ENCODE data around the gene SYMPK.

SYMPK gene

DNA sequence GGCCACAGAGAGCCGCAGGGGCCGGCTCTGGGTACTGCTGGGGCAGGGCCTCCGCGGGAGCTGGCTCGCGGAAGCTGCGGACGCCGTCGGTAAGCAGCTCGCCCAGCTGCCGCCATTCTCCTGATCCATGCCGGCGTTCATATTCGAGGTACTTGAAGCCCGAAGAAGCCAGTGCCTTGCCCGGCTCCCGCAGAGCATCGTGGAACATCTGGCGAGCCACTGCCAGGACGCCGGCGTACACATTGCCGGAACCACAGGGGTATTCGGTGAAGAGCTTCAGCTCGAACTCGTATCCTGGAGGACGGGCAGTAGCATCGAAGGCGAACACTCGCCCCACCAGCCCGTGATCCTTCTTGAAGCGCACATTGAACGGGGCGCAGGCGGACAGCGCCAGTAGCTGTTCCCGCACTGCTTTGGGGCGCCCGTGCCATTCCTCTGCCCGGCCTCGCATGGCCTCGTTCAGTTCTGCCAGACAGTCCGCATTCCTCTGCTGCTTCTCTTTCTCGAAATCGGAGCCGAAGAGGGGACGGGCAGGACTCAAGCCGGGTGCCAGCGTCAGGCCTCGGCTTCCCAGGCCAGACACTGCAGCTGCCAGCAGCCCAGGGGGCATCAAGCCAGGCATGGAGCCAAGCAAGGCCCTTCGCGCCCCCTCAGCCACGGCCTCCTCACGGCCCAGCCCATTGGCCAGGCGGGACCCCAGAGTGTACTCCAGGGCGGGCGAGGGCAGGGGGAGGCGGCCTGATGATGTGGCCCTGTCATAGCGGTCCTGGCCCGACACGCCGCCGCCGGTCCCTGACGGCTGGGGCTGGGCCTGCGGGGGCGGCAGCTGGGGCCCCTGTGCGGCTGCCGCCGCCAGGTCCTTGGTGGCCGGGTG lies 22.0 kb upstream of the SYMPK start (continued):
- TF ChIP-seq, protein P1, sequence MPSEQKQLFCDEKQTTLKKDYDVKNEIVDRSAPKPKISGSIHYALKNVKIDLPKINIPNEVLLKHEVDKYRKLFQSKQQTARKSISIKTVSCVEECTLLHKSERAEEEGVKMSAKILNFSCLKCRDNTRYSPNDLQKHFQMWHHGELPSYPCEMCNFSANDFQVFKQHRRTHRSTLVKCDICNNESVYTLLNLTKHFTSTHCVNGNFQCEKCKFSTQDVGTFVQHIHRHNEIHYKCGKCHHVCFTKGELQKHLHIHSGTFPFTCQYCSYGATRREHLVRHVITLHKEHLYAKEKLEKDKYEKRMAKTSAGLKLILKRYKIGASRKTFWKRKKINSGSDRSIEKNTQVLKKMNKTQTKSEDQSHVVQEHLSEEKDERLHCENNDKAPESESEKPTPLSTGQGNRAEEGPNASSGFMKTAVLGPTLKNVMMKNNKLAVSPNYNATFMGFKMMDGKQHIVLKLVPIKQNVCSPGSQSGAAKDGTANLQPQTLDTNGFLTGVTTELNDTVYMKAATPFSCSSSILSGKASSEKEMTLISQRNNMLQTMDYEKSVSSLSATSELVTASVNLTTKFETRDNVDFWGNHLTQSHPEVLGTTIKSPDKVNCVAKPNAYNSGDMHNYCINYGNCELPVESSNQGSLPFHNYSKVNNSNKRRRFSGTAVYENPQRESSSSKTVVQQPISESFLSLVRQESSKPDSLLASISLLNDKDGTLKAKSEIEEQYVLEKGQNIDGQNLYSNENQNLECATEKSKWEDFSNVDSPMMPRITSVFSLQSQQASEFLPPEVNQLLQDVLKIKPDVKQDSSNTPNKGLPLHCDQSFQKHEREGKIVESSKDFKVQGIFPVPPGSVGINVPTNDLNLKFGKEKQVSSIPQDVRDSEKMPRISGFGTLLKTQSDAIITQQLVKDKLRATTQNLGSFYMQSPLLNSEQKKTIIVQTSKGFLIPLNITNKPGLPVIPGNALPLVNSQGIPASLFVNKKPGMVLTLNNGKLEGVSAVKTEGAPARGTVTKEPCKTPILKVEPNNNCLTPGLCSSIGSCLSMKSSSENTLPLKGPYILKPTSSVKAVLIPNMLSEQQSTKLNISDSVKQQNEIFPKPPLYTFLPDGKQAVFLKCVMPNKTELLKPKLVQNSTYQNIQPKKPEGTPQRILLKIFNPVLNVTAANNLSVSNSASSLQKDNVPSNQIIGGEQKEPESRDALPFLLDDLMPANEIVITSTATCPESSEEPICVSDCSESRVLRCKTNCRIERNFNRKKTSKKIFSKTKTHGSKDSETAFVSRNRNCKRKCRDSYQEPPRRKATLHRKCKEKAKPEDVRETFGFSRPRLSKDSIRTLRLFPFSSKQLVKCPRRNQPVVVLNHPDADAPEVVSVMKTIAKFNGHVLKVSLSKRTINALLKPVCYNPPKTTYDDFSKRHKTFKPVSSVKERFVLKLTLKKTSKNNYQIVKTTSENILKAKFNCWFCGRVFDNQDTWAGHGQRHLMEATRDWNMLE (tag by site-specific recombination; conservative IDR thresholded peaks at IDR 0.05; ENCODE audit: low read depth) = no peak
- TF ChIP-seq ZNF335 (tag by site-specific recombination; conservative IDR thresholded peaks at IDR 0.05) = peak; percentile 56
- no peak for TF ChIP-seq ZNF658 (tag by site-specific recombination; IDR thresholded peaks at IDR 0.05)
- TF ChIP-seq ZNF175 (tag by site-specific recombination; IDR thresholded peaks at IDR 0.05) = no peak
- TF ChIP-seq ZBTB17 (tag by site-specific recombination; IDR thresholded peaks at IDR 0.05) = no peak
- TF ChIP-seq ZNF785 (tag by site-specific recombination; IDR thresholded peaks at IDR 0.05) = no peak
- TF ChIP-seq ZNF791 (tag by site-specific recombination; IDR thresholded peaks at IDR 0.05) = no peak
- TF ChIP-seq ZNF157 (tag by site-specific recombination; IDR thresholded peaks at IDR 0.05) = no peak
- peak; percentile 25; the same call in 1 of the 2 replicates for TF ChIP-seq BCL11A (tag by site-specific recombination; IDR thresholded peaks at IDR 0.05; ENCODE audit: low read depth)
- no peak for TF ChIP-seq ZNF214 (tag by site-specific recombination; IDR thresholded peaks at IDR 0.05; ENCODE audit: borderline replicate concordance)
- no peak for TF ChIP-seq ZNF610 (tag by site-specific recombination; IDR thresholded peaks at IDR 0.05; ENCODE audit: borderline replicate concordance)
- no peak for TF ChIP-seq ZNF544 (tag by site-specific recombination; IDR thresholded peaks at IDR 0.05)
- TF ChIP-seq, protein P2, sequence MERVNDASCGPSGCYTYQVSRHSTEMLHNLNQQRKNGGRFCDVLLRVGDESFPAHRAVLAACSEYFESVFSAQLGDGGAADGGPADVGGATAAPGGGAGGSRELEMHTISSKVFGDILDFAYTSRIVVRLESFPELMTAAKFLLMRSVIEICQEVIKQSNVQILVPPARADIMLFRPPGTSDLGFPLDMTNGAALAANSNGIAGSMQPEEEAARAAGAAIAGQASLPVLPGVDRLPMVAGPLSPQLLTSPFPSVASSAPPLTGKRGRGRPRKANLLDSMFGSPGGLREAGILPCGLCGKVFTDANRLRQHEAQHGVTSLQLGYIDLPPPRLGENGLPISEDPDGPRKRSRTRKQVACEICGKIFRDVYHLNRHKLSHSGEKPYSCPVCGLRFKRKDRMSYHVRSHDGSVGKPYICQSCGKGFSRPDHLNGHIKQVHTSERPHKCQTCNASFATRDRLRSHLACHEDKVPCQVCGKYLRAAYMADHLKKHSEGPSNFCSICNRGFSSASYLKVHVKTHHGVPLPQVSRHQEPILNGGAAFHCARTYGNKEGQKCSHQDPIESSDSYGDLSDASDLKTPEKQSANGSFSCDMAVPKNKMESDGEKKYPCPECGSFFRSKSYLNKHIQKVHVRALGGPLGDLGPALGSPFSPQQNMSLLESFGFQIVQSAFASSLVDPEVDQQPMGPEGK (tag by site-specific recombination; IDR thresholded peaks at IDR 0.05) = peak; percentile 50; the same call in 1 of the 2 replicates
- peak; percentile 85 for TF ChIP-seq GLIS2 (tag by site-specific recombination; IDR thresholded peaks at IDR 0.05)
- no peak for TF ChIP-seq ZNF555 (tag by site-specific recombination; conservative IDR thresholded peaks at IDR 0.05)
- TF ChIP-seq, protein P3, sequence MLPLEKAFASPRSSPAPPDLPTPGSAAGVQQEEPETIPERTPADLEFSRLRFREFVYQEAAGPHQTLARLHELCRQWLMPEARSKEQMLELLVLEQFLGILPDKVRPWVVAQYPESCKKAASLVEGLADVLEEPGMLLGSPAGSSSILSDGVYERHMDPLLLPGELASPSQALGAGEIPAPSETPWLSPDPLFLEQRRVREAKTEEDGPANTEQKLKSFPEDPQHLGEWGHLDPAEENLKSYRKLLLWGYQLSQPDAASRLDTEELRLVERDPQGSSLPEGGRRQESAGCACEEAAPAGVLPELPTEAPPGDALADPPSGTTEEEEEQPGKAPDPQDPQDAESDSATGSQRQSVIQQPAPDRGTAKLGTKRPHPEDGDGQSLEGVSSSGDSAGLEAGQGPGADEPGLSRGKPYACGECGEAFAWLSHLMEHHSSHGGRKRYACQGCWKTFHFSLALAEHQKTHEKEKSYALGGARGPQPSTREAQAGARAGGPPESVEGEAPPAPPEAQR (tag by site-specific recombination; IDR thresholded peaks at IDR 0.05) = no peak
- TF ChIP-seq SP2 (tag by site-specific recombination; IDR thresholded peaks at IDR 0.05) = peak; percentile 62
- TF ChIP-seq ZEB2 (tag by site-specific recombination; IDR thresholded peaks at IDR 0.05) = no peak

Measured in HEK293 (cell line).